H1 (cell line): ENCODE data around the gene XKR8.

Experiments
- EGR1 ChIP-seq: IDR thresholded peaks from 2 replicates; pipeline ENCODE4 v1.6.1; 2011; ENCODE audit warnings: low read depth, low read length, borderline replicate concordance
- EZH2 ChIP-seq: fragments of 200-600 bp; sonication (generic); IDR thresholded peaks from 2 replicates; pipeline ENCODE4 v1.7.1; 2012; ENCODE audit warnings: low read depth, mild to moderate bottlenecking, moderate library complexity, low read length, inconsistent platforms; ENCODE audit not compliant: severe bottlenecking
- FOSL1 ChIP-seq: IDR thresholded peaks from 2 replicates; pipeline ENCODE4 v1.6.1; 2011; ENCODE audit warnings: mild to moderate bottlenecking, low read depth, low read length, moderate library complexity; ENCODE audit not compliant: insufficient read depth
- JUND ChIP-seq: IDR thresholded peaks from 2 replicates; pipeline ENCODE4 v1.6.1; 2011; ENCODE audit warnings: mild to moderate bottlenecking, improper control_type of control experiment, low read length
- MAFK ChIP-seq: IDR thresholded peaks from 2 replicates; pipeline ENCODE4 v1.6.1; 2012; ENCODE audit warnings: low read depth, mild to moderate bottlenecking, improper control_type of control experiment, low read length
- POLR2A ChIP-seq, 2 experiments: IDR thresholded peaks; 1 replicate in 1 of 2; 2 replicates in 1 of 2; pipeline ENCODE4 v1.6.1; 2011; ENCODE audit warnings: low read depth in 2 of 2, low read length in 2 of 2, mild to moderate bottlenecking in 2 of 2; ENCODE audit errors: control extremely low read depth in 1 of 2
- SUZ12 ChIP-seq: fragments of 200-600 bp; sonication (generic); IDR thresholded peaks from 2 replicates; pipeline ENCODE4 v1.6.1; 2012; ENCODE audit warnings: mild to moderate bottlenecking, inconsistent platforms, low read length, moderate library complexity, mixed read lengths
- TAF1 ChIP-seq: IDR thresholded peaks from 2 replicates; pipeline ENCODE4 v1.6.1; 2011; ENCODE audit warnings: mild to moderate bottlenecking, low read depth, low read length
- TF ChIP-seq, protein P1 (sequence below), 3 experiments: IDR thresholded peaks; 1 replicate in 2 of 3; 2 replicates in 1 of 3; pipeline versions ENCODE4 v1.5.1 to v1.6.1; 2011; ENCODE audit warnings: low read length in 3 of 3, mild to moderate bottlenecking in 3 of 3, inconsistent platforms in 2 of 3, low read depth in 1 of 3, moderate library complexity in 1 of 3; ENCODE audit not compliant: insufficient read depth in 1 of 3; ENCODE audit errors: control extremely low read depth in 1 of 3

- TF ChIP-seq JUND (no peak), SUZ12 (no peak), EGR1 (no peak), TAF1 (no peak), EZH2 (no peak), MAFK (no peak), POLR2A (IDR thresholded peaks at IDR 0.05; ENCODE audit: control extremely low read depth in 1 of 2, low read depth in 2 of 2, low read length in 2 of 2) (no peak), FOSL1 (no peak)
- TF ChIP-seq, protein P1, sequence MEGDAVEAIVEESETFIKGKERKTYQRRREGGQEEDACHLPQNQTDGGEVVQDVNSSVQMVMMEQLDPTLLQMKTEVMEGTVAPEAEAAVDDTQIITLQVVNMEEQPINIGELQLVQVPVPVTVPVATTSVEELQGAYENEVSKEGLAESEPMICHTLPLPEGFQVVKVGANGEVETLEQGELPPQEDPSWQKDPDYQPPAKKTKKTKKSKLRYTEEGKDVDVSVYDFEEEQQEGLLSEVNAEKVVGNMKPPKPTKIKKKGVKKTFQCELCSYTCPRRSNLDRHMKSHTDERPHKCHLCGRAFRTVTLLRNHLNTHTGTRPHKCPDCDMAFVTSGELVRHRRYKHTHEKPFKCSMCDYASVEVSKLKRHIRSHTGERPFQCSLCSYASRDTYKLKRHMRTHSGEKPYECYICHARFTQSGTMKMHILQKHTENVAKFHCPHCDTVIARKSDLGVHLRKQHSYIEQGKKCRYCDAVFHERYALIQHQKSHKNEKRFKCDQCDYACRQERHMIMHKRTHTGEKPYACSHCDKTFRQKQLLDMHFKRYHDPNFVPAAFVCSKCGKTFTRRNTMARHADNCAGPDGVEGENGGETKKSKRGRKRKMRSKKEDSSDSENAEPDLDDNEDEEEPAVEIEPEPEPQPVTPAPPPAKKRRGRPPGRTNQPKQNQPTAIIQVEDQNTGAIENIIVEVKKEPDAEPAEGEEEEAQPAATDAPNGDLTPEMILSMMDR (IDR thresholded peaks at IDR 0.05; ENCODE audit: control extremely low read depth in 1 of 3, insufficient read depth in 1 of 3, low read depth in 1 of 3, low read length in 3 of 3) = no peak
These were observed 21.3 kb upstream of the XKR8 start for GRCh38 chr1:27938488-27938887.
